B cell (primary cell): ENCODE data around the gene RRBP1. TPM values are rescaled to one million over a fixed set of nuclear protein-coding genes. Genes with fewer than 3 reads are reported as not detected.

Source experiments
- ATAC-seq: fragments of 200-7000 bp; cut with Tn5 transposase; one replicate; pipeline ENCODE4 v1.10.0; 2021; ENCODE audit warnings: low read depth, mild to moderate bottlenecking, moderate number of reproducible peaks, moderate library complexity
- CTCF ChIA-PET: fragments of 350-600 bp; sonication (Branson Sonifier 250); formaldehyde crosslinking; loops from one replicate; lab custom pipeline; 2021; ENCODE audit warnings: antibody characterized with exemption, inconsistent platforms; lab: Charles Lee
- POLR2A ChIA-PET: fragments of 350-600 bp; sonication (Branson Sonifier 250); formaldehyde crosslinking; loops from one replicate; lab custom pipeline; 2021; ENCODE audit warnings: antibody characterized with exemption; lab: Charles Lee
- DNase-seq: peaks from one replicate; pipeline ENCODE4 v3.0.0; 2013
- H2AFZ ChIP-seq: 2 replicates; pipeline ENCODE4 v1.6.1; 2012; ENCODE audit warnings: mild to moderate bottlenecking, low read depth, low read length; ENCODE audit not compliant: insufficient read depth, poor library complexity, severe bottlenecking
- H3K27ac ChIP-seq, 2 donors: 1 replicate in 1 of 2; 2 replicates in 1 of 2; pipeline ENCODE4 v1.5.1; 2012 to 2013; ENCODE audit warnings: low read length in 2 of 2, mild to moderate bottlenecking in 2 of 2, moderate library complexity in 1 of 2
- H3K27me3 ChIP-seq, 4 experiments: fragments of 200-600 bp in 1 of 4; sonication (generic) in 1 of 4; replicated peaks in 1 of 4; 1 replicate in 2 of 4; 2 replicates in 2 of 4; pipeline versions ENCODE4 v1.6.1 to v1.7.0; 2013 to 2016; ENCODE audit warnings: low read length in 3 of 4, mild to moderate bottlenecking in 2 of 4, mixed read lengths in 1 of 4, moderate library complexity in 1 of 4; ENCODE audit not compliant: insufficient read depth in 4 of 4, control insufficient read depth in 3 of 4; ENCODE audit errors: control extremely low read depth in 1 of 4
- H3K36me3 ChIP-seq, 2 experiments: replicated peaks in 1 of 2; 1 replicate in 1 of 2; 2 replicates in 1 of 2; pipeline versions ENCODE4 v1.6.1 to v1.7.1; 2013; ENCODE audit warnings: low read length in 1 of 2; ENCODE audit not compliant: insufficient read depth in 2 of 2, control insufficient read depth in 1 of 2; ENCODE audit errors: control extremely low read depth in 1 of 2, extremely low read depth in 1 of 2
- H3K4me1 ChIP-seq, 2 donors: fragments of 200-600 bp in 1 of 2; sonication (generic) in 1 of 2; 1 replicate in 1 of 2; 2 replicates in 1 of 2; pipeline versions ENCODE4 v1.5.1 to v1.6.1; 2013 to 2017; ENCODE audit warnings: low read length in 2 of 2; ENCODE audit not compliant: control insufficient read depth in 2 of 2, insufficient read depth in 2 of 2
- H3K4me2 ChIP-seq: replicated peaks from 2 replicates; pipeline ENCODE3; 2012; ENCODE audit warnings: mild to moderate bottlenecking, low read depth, low read length; ENCODE audit not compliant: poor library complexity, severe bottlenecking
- H3K4me3 ChIP-seq, 5 experiments: fragments of 200-600 bp in 1 of 5; sonication (generic) in 1 of 5; 1 replicate in 3 of 5; 2 replicates in 2 of 5; pipeline versions ENCODE4 v1.5.1 to v1.7.0; 2011 to 2016; ENCODE audit warnings: low read length in 4 of 5, mild to moderate bottlenecking in 4 of 5, low read depth in 2 of 5, control low read depth in 1 of 5, moderate library complexity in 1 of 5; ENCODE audit not compliant: insufficient read depth in 1 of 5; ENCODE audit errors: control extremely low read depth in 1 of 5, extremely low read depth in 1 of 5
- H3K79me2 ChIP-seq: fragments of 200-600 bp; sonication (generic); one replicate; pipeline ENCODE4 v1.6.0; 2016; ENCODE audit warnings: low read length; ENCODE audit not compliant: control insufficient read depth, insufficient read depth
- H3K9ac ChIP-seq: fragments of 200-600 bp; sonication (generic); 2 replicates; pipeline ENCODE4 v1.6.1; 2017; ENCODE audit warnings: mild to moderate bottlenecking, low read length, moderate library complexity
- H3K9me3 ChIP-seq, 3 donors: one replicate each; pipeline versions ENCODE4 v1.6.1 to v1.7.1; 2013; ENCODE audit warnings: low read length in 2 of 3; ENCODE audit not compliant: control insufficient read depth in 2 of 3, insufficient read depth in 1 of 3; ENCODE audit errors: control extremely low read depth in 1 of 3
- H4K20me1 ChIP-seq: 2 replicates; pipeline ENCODE4 v1.6.0; 2012; ENCODE audit warnings: mild to moderate bottlenecking, low read length; ENCODE audit not compliant: insufficient read depth, control insufficient read depth, poor library complexity, severe bottlenecking
- H3K27ac Mint-ChIP-seq: one replicate; pipeline ENCODE4 v1.8.0; 2021; ENCODE audit warnings: mixed read lengths
- H3K27me3 Mint-ChIP-seq: one replicate; pipeline ENCODE4 v1.8.0; 2021; ENCODE audit warnings: mixed read lengths
- H3K4me1 Mint-ChIP-seq: one replicate; pipeline ENCODE4 v1.8.0; 2021; ENCODE audit warnings: mixed read lengths
- H3K4me3 Mint-ChIP-seq: one replicate; pipeline ENCODE4 v1.8.0; 2021; ENCODE audit warnings: mixed read lengths
- H3K9me3 Mint-ChIP-seq: one replicate; pipeline ENCODE4 v1.8.0; 2022; ENCODE audit warnings: mixed read lengths; ENCODE audit not compliant: insufficient read depth
- EZH2 ChIP-seq: IDR thresholded peaks from 2 replicates; pipeline ENCODE4 v1.6.1; 2012; ENCODE audit warnings: borderline replicate concordance, low read depth, mild to moderate bottlenecking, moderate library complexity, low read length; ENCODE audit not compliant: insufficient read depth, poor library complexity, severe bottlenecking
- WGBS: methylation state at CpG from one replicate; pipeline ENCODE4 v1.1.5; 2013; ENCODE audit warnings: missing lambda C conversion rate; ENCODE audit not compliant: insufficient coverage; 5-methylcytosine and 5-hydroxymethylcytosine counted together
- intact Hi-C: fragments of 100-400 bp; cut with micrococcal nuclease; formaldehyde crosslinking; loops from one replicate; pipeline ENCODE4 v1.10.0; 2022
- polyA plus RNA-seq: library from polyadenylated mRNA; depleted of rRNA; stranded (reverse); fragments of >200 nt; gene quantifications from 2 replicates; pipeline ENCODE4 v1.2.3, GENCODE V29; 2012
- total RNA-seq, 2 donors: library from RNA; stranded (reverse); fragments of 120-200 nt in 1 of 2; gene quantifications; 1 replicate in 1 of 2; 2 replicates in 1 of 2; pipeline versions ENCODE4 v1.2.3 to v1.2.4, GENCODE V29; 2013 to 2022
- TF ChIP-seq, protein P1 (sequence below): fragments of 200-600 bp; IDR thresholded peaks from one replicate; pipeline ENCODE4 v1.8.0; 2022; ENCODE audit warnings: antibody characterized with exemption, mild to moderate bottlenecking

RRBP1 gene
- total and polyA plus RNA-seq, 2 donors (not counting 1 experiment from before 2014, with no cell fraction given), result 10.9 to 27.5 TPM

- Mint-ChIP-seq H3K27me3 (peaks cover 3% of the 10 kb centered on the region), H3K9me3 (no peaks in the 10 kb centered on the region), H3K4me1 (peaks cover 20% of the 10 kb centered on the region), H3K27ac (no peak overlapping the region), H3K4me3 (no peak overlapping the region)
- Histone ChIP-seq H3K4me2 (no peak overlapping the region), H4K20me1 (peaks cover 8% of the 10 kb centered on the region), H3K27ac (no peak overlapping the region), H3K4me1 (peaks cover 15 to 18% of the 10 kb centered on the region in 2 donors), H3K79me2 (peaks cover 45% of the 10 kb centered on the region), H3K27me3 (no peaks in the 10 kb centered on the region), H3K9me3 (no peaks in the 10 kb centered on the region), H3K4me3 (no peak overlapping the region), H2AFZ (no peak overlapping the region), H3K36me3 (no peaks in the 10 kb centered on the region), H3K9ac (no peak overlapping the region)
- WGBS, result 100% methylated on average over 1 of the region's 2 CpGs
- no peak for DNase-seq
- ChIA-PET POLR2A (no interaction called here), CTCF (interaction anchor here (0.8 to 6.4 kb wide), 4 partner anchors 173 to 460 kb away, joined by 3 to 159 read pairs (median 31); no protein-coding TSS in a partner anchor)
- ATAC-seq, result no peak
- TF ChIP-seq, protein P1, sequence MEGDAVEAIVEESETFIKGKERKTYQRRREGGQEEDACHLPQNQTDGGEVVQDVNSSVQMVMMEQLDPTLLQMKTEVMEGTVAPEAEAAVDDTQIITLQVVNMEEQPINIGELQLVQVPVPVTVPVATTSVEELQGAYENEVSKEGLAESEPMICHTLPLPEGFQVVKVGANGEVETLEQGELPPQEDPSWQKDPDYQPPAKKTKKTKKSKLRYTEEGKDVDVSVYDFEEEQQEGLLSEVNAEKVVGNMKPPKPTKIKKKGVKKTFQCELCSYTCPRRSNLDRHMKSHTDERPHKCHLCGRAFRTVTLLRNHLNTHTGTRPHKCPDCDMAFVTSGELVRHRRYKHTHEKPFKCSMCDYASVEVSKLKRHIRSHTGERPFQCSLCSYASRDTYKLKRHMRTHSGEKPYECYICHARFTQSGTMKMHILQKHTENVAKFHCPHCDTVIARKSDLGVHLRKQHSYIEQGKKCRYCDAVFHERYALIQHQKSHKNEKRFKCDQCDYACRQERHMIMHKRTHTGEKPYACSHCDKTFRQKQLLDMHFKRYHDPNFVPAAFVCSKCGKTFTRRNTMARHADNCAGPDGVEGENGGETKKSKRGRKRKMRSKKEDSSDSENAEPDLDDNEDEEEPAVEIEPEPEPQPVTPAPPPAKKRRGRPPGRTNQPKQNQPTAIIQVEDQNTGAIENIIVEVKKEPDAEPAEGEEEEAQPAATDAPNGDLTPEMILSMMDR, result no peak
- intact Hi-C loops, result no loop called here
These were observed 3.7 kb downstream of the RRBP1 start for GRCh38 chr20:17678295-17678694.

- Mint-ChIP-seq H3K27ac (no peak overlapping the region), H3K9me3 (no peaks in the 10 kb centered on the region), H3K27me3 (no peaks in the 10 kb centered on the region), H3K4me3 (no peak overlapping the region), H3K4me1 (peaks cover 15% of the 10 kb centered on the region)
- Histone ChIP-seq H2AFZ (no peak overlapping the region), H3K4me1 (peaks cover 11% of the 10 kb centered on the region in 2 donors), H3K4me2 (no peak overlapping the region), H3K79me2 (peaks cover 52% of the 10 kb centered on the region), H4K20me1 (peaks cover 15% of the 10 kb centered on the region), H3K36me3 (no peaks in the 10 kb centered on the region), H3K27me3 (no peaks in the 10 kb centered on the region), H3K9ac (no peak overlapping the region), H3K27ac (no peak overlapping the region), H3K4me3 (no peak overlapping the region), H3K9me3 (no peaks in the 10 kb centered on the region)
- ChIA-PET CTCF (interaction anchor here (1.9 kb wide), 1 partner anchor 319 kb away, joined by 10 read pairs; no protein-coding TSS in a partner anchor), POLR2A (no interaction called here)
- WGBS, result no CpG with 5 or more reads among the region's 2 CpGs
- intact Hi-C loops, result no loop called here
- ATAC-seq (no peak), DNase-seq (no peak)
- TF ChIP-seq, protein P1, result no peak
- no peak for TF ChIP-seq EZH2
These were observed 5.1 kb downstream of the RRBP1 start for GRCh38 chr20:17676942-17677341.
